HG03520 (cell line): Measurements from ENCODE around the gene JARID2.

ENCODE experiments used
- ATAC-seq: cut with Tn5 transposase; IDR thresholded peaks from one replicate; pipeline ENCODE4 v1.9.1; 2021; ENCODE audit warnings: mild to moderate bottlenecking, moderate library complexity; ENCODE audit not compliant: unreplicated experiment

JARID2 gene

DNA sequence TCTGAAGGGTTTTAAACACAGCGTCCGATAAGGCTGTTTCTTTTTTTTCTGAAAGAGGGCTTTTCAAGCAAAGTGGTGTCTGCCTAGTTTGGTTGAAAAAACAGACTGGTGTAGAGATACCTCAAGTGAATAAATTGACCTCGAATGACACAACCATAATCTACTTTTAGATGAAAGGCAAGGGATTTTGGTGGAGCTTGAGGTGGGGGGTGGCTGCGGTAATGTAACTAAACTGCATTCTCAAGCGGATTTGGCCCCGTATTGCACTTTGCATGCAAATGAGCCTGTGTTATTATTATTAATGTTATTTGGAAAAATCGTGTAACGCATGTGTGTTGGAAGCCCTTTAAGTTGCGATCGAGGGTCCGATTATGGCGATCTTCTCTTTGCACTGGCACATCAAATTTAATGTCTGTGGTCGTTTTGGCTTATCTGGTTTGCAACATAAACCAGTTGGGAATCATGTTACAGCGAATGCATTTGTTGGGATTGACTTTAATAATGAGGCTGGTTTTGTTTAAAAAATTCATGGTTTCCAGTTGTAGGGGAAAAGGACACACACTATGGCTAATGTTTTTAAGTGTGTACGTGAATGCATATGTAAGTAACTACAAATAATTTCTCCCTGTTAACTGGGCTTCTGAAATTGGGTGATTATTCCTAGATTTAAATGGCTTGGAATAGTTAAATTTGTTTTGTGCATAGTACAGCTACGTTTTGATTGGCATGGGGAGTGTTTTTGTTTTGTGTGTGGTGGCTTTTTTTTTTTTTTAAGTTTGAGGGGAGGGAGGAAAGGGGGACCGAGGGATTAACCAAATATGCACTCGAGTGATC lies 1.0 kb downstream of the JARID2 start:
- ATAC-seq: no peak

DNA sequence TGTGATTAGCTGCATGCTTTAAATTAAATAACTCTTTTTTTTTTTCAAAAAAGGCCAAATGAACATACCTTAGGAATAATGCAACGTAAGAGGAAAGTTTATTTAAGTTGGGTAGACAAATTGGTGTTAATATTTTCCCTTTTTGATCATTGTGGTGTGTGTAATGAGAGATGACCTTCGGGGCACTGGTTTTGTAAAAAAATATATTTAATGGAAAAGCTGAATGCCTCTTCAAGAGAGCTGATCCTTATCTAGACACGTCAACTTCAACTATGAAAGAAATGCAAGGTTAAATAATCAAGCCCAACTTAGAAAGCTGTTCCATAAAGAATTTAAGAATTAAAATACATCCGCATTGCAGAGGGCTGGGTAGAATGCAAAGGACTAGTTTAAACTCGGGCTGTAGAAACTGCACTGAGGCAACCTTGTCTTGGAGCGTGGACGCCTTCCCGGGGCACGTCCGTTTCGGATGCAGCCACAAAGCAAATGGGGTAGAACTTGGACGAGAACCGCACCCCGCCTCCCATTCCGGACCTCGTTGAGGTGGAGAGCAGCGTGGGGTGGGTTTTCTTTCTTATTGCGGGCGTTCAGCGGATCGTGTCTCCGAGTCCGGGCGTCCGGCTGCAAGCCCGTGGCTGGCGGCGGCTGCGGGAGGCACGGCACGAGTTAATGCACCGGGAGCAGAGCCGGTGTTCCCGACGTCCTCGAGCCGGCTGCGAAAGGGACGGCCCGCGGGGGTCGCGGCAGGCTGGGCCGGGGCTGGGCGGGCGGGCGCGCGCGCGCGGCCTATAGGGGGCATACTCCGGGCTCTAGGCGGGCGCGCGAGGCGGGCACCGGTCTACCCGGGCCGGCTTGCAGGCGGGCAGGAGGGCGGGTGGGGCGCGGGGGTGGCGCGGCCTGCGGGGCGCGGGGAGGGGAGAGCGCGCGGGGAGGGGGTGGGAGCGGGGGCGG lies 1.9 kb downstream of the JARID2 start:
- ATAC-seq: peak; percentile 6

DNA sequence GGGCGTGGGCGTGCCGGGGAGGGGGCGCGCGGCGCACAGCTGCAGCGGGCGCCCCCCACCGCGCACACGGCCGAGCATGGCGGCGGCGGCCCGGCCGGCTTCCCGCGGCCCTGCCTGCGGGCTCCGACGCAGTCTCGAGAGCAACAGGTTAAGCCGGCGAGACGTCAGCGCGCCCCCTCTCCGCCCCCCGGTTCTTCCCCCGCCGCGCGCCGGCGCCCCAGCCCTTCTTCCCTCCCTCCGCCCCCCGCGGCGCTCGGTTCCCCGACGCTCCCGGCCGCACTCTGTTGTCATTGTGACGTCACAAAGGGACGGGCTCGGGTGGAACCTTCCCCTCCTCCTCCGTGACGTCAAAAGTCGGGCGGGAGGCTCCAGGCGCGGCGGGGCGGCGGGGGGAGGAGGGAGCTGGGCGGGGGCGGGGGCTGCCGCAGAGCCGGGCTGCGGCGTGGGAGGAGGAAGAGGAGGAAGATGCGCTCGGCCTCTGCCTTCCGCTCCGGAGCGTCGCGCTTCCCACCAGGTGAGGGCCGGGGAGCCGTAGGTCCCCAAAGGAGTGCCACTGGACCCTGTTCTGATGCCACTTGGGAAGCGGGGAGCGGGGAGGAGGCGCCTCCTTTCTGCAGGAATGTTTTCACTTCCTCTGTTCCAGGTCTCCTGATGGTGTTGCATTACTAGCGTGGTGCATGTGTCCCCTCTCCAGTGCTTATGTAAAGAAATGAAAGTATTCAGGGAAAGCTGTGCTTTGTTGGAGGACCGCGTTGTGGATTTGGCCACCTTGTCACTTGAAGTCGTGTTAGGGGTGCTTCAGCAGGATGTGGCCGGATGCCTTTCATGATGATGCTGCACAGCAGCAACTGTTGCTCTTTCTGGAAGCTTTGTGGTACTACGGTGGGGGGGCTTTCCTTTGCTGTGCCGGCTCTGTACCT lies 2.8 kb downstream of the JARID2 start:
- ATAC-seq: peak; percentile 30

DNA sequence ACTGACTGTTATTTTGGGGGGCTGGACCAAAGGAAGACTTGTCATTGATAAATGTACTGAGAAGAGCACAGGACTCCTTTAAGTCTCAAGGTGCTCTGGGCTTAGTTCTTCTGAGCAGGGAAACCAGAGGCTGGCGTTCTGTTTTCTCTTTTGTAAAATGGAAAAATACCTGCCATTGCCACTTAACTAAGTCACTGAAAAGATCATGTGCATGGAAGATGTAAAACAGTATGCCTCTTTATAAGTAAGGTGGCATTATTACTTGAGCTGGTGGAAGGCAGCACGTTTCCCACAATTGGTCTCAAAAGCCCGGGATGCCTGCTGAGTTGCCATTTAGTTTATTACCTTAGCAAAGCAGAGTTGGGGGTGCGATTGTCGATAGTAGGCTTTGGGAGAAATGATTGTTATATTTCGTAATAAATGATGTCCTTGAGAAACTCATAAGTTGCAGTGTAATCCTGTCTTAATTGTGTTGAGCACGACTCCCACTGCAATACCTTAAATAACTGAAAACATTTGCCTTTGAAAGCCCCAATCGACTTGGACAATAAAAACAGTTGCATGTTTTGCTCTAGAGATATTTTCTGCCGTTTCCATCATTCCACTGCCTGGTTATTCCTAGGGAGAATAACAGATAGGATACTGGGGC lies 3.6 kb downstream of the JARID2 start:
- ATAC-seq: no peak

DNA sequence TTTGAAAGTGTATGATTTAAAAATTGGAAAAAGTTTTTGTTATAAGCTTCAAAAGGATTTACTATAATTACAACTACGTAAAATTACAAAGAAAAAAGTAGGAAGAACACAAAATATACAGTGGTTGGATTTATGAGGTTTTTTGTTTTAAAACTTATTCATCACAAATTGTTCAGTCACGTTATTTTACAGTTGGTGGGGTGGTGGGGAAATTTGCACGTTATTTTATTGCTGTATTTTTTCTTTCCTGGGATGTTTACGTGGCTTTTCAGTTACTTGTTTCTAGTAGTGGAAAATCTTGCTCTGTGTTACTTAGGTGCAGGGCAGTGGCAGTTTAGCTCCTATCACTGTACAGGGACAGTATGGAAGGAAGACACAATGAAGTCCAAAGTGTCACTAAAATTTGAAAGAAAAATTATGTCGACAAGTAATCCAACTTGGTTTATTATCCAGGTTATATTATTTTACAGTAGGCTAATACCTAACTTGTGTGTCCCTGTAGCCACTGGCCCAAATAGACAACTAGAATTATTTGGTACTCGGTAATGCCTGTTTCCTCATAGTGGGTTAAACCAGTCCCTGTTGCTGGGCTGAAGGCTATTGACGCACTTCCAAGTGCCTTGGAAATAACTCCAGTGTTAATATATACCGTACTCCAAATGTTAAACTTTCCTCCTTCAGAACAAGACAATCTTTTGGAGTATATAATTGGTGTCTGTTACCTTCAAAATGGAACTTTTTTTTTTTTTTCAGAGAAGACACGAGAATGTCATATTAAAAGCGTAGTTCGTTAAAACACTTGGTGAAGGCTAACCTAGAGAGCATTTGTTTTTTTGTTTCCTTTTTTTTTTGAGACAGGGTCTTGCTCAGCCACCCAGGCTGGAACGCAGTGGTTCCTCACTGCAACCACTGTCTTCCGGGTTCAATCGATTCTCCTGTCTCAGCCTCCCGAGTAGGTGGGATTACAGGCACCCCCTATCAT lies 4.6 kb downstream of the JARID2 start:
- no peak for ATAC-seq

DNA sequence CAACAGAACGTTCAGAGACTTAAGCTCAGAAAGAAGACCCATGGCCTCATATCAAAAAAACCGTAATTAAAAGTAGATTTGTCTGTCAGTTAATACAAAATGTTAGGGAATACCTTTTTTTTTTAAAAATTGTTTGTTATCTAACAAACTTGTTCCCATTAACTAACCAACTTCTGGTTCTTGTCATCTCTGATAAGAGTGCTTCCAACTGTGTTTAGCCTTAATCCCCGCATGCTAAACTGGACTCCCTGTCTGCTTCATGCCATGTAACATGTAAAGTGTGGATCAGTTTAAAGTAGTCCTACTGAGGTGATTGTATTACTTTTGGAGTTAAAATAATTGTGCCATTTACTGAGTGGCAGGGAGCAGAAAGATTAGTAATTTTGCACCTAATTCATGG lies 6.3 kb downstream of the JARID2 start:
- ATAC-seq: no peak

DNA sequence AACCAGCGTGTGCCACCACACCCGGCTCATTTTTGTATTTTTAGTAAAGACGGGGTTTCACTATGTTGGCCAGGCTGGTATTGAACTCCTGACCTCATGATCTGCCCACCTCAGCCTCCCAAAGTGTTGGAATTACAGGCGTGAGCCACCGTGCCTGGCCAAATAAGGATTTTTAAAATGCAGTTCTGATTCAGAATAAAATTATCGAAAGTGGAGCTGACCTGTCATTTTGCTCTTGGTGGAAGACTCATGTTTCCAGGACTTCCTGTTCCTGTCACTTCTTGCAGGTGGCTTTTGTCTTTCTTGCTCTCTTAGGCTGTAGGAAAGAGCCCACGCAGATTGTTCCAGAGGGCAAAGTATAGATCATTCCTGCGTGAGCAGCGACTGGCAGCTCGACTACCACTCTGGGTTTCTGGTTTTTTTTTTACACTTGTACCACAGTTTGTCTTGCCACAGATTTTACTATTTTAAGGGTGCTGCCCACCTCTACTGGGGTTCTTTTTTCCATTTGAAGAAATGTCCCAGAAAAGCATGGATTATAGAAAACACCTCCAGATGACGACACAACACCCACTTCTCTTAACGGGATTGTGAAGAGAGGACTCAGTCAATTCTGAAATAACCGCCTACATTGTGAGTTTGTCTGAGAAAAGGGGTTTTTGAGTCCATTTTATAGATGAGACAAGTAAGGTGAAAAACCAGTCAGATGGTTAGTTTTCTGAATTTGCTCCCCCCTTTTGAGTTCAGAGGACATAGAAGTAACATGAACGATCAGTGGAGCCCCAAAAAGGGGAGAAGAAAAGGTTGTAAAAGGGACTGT lies 7.5 kb downstream of the JARID2 start:
- ATAC-seq: no peak

DNA sequence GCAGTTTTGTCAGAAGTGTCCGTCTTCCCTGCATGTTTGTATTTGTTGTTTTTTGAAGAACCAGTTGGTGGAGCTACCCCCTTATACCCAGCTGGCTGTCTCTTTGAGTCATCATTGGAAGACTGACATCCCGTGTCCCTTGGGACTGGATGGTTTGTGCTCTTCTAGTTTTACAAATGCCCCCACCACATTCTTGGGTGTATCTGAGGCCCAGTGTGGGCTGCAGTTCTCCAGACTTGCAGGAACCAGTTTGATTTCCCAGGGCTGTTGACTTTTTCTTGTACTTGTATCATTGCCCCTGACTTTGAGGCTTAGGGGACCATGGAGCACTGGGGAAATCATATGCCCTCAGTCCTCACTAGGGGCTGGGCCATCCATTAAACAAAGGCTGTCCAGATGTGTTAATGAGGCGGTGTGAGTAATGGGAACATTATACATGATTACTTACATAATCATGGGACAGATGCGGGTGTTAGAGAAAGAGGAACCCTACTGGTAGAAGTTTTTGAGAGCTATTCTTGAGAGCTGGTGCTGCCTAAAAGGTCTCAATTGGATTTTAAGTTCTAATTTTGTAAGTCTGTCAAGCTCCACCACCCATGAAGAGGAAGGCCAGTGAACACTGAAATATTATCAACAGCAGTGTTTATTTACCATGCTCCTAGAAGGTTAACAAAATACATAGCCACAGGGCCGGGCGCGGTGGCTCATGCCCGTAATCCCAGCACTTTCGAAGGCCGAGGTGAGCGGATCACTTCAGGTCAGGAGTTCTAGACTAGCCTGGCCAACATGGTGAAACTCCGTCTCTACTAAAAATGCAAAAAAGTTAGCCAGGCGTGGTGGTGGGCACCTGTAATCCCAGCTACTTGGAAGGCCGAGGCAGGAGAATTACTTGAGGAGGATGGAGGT lies 8.5 kb downstream of the JARID2 start:
- ATAC-seq: peak; percentile 39

DNA sequence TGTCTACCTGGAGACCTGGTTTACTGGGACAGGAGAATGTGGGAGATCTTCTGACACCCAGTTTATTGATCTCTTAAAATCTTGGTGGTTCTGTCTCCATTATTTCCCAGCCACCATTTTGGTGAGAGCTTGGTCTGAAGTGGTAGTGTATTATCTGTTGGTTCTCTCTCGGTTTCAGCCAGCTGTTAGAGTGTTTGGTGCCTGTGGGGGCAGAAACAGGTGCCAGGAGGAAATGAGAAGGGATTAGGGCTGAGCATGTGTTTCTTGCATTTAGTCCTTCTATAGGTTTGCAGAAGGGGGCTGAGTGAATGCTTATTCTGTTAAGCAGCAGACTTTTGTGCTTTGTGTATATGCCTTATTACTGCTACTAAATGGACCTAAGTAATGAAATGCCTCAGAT lies 9.6 kb downstream of the JARID2 start:
- no peak for ATAC-seq

DNA sequence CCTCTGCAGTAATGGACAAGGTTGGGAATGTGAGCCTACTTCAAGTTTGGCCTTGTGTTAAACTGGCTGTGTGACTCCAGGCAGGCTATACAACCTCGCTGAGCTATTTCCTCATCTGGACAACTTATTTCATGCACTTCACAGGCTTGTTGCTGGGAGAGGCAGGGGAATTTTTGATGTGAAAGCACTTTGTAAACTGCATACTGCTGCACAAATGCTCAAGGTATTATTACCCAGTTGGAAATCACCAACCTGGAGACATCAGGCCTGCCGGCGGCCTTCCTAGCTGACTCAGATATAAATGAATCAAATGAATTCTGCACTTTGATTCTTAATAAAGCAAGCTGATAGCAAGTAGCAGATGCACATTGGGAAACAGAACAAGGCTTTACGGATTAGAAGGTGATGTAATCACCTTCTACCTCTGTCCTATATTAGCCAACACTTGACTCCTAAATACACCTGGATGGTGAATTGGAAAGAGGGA lies 10.1 kb downstream of the JARID2 start:
- no peak for ATAC-seq

DNA sequence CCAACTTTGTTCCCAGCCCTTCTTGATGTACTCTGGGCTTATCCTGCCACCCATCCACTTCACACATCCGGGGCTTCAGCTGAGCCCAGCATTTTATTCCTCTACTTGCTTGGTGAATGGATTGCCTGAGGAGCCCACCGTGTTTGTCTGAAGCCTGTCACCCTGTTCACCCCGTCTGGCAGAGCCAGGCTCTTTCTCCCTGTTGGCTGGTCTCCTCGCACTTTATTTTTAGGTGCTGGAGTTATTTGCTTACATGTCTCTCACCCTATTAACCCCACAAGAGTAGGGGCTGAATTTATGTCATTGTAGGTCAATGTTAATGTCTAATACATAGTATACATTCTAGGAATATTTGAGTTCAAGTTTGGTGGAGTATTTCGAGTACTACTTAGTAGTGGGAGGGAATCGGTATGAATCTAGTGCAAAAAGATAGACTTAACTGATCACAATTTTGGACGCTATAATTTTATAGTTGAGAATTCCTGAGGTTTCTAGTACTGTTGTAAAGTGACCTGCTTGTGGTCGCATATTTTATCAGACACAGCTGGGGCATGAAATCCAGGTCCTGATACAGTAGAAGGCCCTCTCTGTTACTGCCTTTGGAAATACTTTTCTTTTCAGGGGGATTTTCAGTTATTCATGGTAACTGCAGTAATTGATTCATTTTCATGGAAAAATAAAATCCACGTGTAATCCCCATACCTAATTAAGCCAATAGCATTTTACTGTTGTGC lies 10.8 kb downstream of the JARID2 start:
- no peak for ATAC-seq

DNA sequence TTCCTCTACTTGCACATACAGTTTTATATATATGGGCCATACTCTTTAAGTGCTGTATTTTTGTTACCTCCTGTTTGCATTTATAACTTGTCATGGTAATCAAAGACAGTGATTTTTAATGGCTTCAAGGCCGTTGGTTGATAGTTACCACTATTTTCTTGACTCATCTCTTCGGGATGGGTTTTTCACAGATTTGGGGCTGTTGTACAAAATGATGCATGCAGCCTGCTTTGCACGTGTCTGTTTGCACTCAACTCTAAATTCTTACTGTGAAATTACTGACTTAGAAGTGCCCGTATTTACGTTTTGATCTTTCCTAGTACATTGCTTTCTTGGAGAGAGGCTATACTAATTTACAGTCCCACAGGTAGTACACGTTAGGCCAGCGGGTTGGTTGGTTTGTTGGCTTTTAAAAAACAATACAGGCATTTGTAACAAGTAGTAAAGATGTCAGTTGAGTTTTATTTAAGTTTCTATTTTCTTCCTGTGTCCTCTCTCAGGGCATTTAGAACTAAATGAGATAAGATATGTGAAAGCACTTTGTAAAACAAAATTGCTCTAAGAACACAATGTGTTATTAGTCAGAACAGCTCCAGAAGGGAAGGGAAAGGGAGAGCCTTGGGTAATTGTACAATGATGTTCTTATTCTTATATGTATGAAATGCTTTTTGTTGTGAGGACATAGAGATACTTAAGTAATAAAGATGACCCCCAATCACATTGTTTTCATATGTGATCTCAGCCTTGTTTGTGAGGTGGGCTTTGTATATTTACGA lies 11.7 kb downstream of the JARID2 start:
- ATAC-seq: no peak

DNA sequence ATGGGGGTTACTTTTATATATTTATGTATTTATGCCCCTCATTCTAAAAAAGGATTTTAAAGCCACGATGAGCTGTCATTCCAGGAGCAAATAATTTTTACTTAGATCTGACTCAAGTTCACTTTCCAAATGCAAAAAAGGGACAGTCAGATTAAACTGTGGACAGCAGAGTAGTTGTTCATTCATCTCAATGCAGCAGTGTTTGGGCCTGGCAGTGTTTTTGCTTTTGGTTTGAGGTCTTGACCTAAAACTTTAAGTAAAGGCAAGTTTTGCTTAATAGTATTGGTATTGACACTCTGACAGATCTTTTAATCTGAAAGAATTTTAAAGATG lies 13.9 kb downstream of the JARID2 start:
- no peak for ATAC-seq

DNA sequence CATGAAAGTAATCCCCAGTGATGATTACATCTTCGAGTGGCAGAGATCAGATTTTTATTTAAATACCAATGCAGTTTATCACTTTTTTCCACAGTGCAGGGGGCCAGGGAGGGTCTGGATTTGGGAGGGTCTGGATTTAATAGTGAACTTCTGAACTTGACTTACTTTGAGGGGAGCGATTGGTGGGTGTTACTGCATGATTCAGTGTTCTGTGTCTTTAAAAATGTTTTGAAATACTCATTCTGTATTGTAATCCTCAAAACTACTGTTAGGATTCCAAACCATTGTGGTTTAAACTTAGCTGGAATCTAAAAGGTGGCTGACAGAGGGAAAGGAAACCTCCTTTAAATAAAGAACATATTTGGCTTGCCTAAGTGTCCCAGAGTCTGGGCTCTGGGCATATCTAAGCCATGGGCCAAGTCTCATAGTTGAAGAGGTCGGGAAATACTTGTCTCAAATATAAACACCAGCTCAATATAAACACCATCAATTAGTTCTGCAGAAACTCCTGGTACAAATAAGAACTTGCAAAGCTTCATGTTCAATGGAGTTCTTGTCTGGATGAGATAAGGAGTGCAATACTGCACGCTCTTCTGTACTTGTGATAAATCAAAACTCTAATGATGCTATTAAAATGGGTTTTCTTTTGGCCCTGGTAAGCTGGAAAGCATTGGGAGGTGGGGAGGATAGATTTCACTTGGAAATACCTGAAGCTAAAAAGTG lies 14.4 kb downstream of the JARID2 start:
- ATAC-seq: no peak

DNA sequence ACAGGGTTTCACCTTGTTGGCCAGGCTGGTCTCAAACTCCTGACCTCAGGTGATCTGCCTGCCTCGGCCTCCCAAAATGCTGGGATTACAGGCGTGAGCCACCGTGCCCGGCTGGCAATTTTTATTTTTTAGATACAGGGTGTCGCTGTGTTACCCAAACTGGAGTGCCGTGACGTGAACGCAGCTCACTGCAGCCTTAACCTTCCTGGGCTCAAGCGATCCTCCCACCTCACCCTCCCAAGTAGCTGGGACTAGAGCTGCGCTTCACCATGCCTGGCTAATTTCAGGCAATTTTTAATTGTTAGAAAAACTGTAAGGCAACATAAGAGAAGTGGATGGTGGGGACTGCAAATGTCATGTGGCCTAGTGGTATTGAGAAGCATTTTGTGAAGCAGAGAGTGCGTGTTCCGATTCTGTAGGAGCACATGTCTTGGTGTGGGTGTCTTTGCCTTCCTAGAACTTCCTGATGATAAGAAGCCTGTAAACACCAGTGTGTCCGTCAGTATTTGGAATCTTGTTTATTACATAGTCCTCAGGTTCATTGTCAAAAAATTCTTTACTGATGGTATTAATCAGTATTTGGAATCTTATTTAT lies 18.0 kb downstream of the JARID2 start:
- no peak for ATAC-seq
